ENCODE results near the gene ZNF133. TPM values are rescaled to one million over a fixed set of nuclear protein-coding genes. Genes with fewer than 3 reads are reported as not detected.

The ZNF133 gene
- total and polyA plus RNA-seq, 2 experiments from 2014 or later, result 9.4 to 15.1 TPM

DNA sequence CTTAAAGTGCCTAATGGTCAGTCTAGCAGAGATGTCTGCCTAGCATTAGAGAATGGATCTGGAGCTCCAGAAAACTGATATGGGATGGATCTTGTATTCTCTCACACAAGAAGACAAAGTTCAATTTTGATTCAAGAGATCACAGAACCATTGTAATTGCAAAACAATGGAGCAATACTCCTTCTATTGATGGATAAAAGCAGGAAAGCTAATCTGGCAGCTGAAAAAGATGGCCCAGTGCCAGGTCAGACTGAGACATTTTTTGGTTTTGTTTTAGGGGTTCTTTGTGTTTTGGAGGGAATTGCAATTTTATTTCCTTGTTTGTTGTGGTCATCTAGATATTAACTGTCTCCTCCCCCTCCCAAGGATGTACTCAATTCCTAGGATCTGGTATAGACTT lies 14.6 kb upstream of the ZNF133 start:
- ATAC-seq (no peak), DNase-seq (ENCODE audit: low spot score) (no peak)
- no peaks in the 10 kb centered on the region for H3K4me1 ChIP-seq (ENCODE audit: insufficient read depth)
- no peaks in the 10 kb centered on the region for H3K36me3 ChIP-seq (ENCODE audit: insufficient read depth)
- H3K27me3 ChIP-seq (ENCODE audit: insufficient read depth), result no peaks in the 10 kb centered on the region
- no peak overlapping the region for H2AFZ ChIP-seq
- Mint-ChIP-seq H3K9me3 (no peaks in the 10 kb centered on the region), H3K4me3 (no peak overlapping the region), H3K4me1 (no peaks in the 10 kb centered on the region; the same call in 2 of the 3 replicates), H3K27ac (no peak overlapping the region), H3K27me3 (ENCODE audit: insufficient read depth, low read depth, poor library complexity) (no peaks in the 10 kb centered on the region), H3K36me3 (ENCODE audit: low read depth) (no peaks in the 10 kb centered on the region)
- TF ChIP-seq, protein P1, sequence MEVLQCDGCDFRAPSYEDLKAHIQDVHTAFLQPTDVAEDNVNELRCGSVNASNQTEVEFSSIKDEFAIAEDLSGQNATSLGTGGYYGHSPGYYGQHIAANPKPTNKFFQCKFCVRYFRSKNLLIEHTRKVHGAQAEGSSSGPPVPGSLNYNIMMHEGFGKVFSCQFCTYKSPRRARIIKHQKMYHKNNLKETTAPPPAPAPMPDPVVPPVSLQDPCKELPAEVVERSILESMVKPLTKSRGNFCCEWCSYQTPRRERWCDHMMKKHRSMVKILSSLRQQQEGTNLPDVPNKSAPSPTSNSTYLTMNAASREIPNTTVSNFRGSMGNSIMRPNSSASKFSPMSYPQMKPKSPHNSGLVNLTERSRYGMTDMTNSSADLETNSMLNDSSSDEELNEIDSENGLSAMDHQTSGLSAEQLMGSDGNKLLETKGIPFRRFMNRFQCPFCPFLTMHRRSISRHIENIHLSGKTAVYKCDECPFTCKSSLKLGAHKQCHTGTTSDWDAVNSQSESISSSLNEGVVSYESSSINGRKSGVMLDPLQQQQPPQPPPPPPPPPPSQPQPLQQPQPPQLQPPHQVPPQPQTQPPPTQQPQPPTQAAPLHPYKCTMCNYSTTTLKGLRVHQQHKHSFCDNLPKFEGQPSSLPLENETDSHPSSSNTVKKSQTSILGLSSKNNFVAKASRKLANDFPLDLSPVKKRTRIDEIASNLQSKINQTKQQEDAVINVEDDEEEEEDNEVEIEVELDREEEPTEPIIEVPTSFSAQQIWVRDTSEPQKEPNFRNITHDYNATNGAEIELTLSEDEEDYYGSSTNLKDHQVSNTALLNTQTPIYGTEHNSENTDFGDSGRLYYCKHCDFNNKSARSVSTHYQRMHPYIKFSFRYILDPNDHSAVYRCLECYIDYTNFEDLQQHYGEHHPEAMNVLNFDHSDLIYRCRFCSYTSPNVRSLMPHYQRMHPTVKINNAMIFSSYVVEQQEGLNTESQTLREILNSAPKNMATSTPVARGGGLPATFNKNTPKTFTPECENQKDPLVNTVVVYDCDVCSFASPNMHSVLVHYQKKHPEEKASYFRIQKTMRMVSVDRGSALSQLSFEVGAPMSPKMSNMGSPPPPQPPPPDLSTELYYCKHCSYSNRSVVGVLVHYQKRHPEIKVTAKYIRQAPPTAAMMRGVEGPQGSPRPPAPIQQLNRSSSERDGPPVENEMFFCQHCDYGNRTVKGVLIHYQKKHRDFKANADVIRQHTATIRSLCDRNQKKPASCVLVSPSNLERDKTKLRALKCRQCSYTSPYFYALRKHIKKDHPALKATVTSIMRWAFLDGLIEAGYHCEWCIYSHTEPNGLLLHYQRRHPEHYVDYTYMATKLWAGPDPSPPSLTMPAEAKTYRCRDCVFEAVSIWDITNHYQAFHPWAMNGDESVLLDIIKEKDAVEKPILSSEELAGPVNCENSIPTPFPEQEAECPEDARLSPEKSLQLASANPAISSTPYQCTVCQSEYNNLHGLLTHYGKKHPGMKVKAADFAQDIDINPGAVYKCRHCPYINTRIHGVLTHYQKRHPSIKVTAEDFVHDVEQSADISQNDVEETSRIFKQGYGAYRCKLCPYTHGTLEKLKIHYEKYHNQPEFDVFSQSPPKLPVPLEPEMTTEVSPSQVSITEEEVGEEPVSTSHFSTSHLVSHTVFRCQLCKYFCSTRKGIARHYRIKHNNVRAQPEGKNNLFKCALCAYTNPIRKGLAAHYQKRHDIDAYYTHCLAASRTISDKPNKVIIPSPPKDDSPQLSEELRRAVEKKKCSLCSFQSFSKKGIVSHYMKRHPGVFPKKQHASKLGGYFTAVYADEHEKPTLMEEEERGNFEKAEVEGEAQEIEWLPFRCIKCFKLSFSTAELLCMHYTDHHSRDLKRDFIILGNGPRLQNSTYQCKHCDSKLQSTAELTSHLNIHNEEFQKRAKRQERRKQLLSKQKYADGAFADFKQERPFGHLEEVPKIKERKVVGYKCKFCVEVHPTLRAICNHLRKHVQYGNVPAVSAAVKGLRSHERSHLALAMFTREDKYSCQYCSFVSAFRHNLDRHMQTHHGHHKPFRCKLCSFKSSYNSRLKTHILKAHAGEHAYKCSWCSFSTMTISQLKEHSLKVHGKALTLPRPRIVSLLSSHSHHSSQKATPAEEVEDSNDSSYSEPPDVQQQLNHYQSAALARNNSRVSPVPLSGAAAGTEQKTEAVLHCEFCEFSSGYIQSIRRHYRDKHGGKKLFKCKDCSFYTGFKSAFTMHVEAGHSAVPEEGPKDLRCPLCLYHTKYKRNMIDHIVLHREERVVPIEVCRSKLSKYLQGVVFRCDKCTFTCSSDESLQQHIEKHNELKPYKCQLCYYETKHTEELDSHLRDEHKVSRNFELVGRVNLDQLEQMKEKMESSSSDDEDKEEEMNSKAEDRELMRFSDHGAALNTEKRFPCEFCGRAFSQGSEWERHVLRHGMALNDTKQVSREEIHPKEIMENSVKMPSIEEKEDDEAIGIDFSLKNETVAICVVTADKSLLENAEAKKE (CRISPR knock-in tag; IDR thresholded peaks at IDR 0.05), result no peak
- no peak for TF ChIP-seq CREB1 (CRISPR knock-in tag; IDR thresholded peaks at IDR 0.05; ENCODE audit: low read depth)
- no peak for TF ChIP-seq POLR2AphosphoS5 (IDR thresholded peaks at IDR 0.05; ENCODE audit: low read depth)
- no peak for TF ChIP-seq STAT1 (IDR thresholded peaks at IDR 0.05; ENCODE audit: unreplicated experiment)
- TF ChIP-seq, protein P2, sequence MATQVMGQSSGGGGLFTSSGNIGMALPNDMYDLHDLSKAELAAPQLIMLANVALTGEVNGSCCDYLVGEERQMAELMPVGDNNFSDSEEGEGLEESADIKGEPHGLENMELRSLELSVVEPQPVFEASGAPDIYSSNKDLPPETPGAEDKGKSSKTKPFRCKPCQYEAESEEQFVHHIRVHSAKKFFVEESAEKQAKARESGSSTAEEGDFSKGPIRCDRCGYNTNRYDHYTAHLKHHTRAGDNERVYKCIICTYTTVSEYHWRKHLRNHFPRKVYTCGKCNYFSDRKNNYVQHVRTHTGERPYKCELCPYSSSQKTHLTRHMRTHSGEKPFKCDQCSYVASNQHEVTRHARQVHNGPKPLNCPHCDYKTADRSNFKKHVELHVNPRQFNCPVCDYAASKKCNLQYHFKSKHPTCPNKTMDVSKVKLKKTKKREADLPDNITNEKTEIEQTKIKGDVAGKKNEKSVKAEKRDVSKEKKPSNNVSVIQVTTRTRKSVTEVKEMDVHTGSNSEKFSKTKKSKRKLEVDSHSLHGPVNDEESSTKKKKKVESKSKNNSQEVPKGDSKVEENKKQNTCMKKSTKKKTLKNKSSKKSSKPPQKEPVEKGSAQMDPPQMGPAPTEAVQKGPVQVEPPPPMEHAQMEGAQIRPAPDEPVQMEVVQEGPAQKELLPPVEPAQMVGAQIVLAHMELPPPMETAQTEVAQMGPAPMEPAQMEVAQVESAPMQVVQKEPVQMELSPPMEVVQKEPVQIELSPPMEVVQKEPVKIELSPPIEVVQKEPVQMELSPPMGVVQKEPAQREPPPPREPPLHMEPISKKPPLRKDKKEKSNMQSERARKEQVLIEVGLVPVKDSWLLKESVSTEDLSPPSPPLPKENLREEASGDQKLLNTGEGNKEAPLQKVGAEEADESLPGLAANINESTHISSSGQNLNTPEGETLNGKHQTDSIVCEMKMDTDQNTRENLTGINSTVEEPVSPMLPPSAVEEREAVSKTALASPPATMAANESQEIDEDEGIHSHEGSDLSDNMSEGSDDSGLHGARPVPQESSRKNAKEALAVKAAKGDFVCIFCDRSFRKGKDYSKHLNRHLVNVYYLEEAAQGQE (IDR thresholded peaks at IDR 0.05; ENCODE audit: unreplicated experiment), result no peak
- TF ChIP-seq, protein P3, sequence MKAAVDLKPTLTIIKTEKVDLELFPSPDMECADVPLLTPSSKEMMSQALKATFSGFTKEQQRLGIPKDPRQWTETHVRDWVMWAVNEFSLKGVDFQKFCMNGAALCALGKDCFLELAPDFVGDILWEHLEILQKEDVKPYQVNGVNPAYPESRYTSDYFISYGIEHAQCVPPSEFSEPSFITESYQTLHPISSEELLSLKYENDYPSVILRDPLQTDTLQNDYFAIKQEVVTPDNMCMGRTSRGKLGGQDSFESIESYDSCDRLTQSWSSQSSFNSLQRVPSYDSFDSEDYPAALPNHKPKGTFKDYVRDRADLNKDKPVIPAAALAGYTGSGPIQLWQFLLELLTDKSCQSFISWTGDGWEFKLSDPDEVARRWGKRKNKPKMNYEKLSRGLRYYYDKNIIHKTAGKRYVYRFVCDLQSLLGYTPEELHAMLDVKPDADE (IDR thresholded peaks at IDR 0.05), result no peak
- no peak for TF ChIP-seq NANOG (IDR thresholded peaks at IDR 0.05; ENCODE audit: borderline replicate concordance)
- TF ChIP-seq EZH2phosphoT487 (IDR thresholded peaks at IDR 0.05; ENCODE audit: unreplicated experiment), result no peak
- TF ChIP-seq, protein P4, sequence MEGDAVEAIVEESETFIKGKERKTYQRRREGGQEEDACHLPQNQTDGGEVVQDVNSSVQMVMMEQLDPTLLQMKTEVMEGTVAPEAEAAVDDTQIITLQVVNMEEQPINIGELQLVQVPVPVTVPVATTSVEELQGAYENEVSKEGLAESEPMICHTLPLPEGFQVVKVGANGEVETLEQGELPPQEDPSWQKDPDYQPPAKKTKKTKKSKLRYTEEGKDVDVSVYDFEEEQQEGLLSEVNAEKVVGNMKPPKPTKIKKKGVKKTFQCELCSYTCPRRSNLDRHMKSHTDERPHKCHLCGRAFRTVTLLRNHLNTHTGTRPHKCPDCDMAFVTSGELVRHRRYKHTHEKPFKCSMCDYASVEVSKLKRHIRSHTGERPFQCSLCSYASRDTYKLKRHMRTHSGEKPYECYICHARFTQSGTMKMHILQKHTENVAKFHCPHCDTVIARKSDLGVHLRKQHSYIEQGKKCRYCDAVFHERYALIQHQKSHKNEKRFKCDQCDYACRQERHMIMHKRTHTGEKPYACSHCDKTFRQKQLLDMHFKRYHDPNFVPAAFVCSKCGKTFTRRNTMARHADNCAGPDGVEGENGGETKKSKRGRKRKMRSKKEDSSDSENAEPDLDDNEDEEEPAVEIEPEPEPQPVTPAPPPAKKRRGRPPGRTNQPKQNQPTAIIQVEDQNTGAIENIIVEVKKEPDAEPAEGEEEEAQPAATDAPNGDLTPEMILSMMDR (conservative IDR thresholded peaks at IDR 0.05; ENCODE audit: low read depth in 2 of 2), result no peak
- no peak for TF ChIP-seq EZH2 (IDR thresholded peaks at IDR 0.05; ENCODE audit: low read depth, unreplicated experiment)
- no peak for TF ChIP-seq ZNF331 (CRISPR knock-in tag; IDR thresholded peaks at IDR 0.05; ENCODE audit: low read depth)
- no peak for TF ChIP-seq ZNF114 (CRISPR knock-in tag; IDR thresholded peaks at IDR 0.05)
- TF ChIP-seq JUNB (IDR thresholded peaks at IDR 0.05; ENCODE audit: unreplicated experiment), result no peak
- no peak overlapping the region for H3K4me3 ChIP-seq
- H3K4me2 ChIP-seq, result no peak overlapping the region
- no peaks in the 10 kb centered on the region for H4K20me1 ChIP-seq (replicated peaks; ENCODE audit: insufficient read depth)
- H3F3A ChIP-seq (replicated peaks; ENCODE audit: low read depth), result no peaks in the 10 kb centered on the region
- H3K9me2 ChIP-seq (ENCODE audit: insufficient read depth), result no peaks in the 10 kb centered on the region
- H3K27ac ChIP-seq (ENCODE audit: low read depth), result no peak overlapping the region
- H3K79me2 ChIP-seq (replicated peaks; ENCODE audit: insufficient read depth), result no peaks in the 10 kb centered on the region

Data from GM23338 (cell line).